Measurements from ENCODE around the gene GFPT1. TPM values are rescaled to one million over a fixed set of nuclear protein-coding genes. Genes with fewer than 3 reads are reported as not detected.
"Not testable (repeated sequence)": the region's sequence is repeated elsewhere in the genome, so short reads cannot be mapped to it uniquely, and the experiment has no call there.

The GFPT1 gene
- 52.2 TPM for total RNA-seq (ENCODE audit: insufficient read depth, low replicate concordance)

GRCh38 chr2:69386789-69387734 is at the start of gene GFPT1:
Gene GFPT1, minus strand, starts transcription at chr2:69387227. Its CDS starts 156 bp downstream, at chr2:69387071.
- peak; percentile 97 for DNase-seq (ENCODE audit: low spot score)

GRCh38 chr2:69436596-69436937 is 49.5 kb upstream of the GFPT1 start:
- no peak for DNase-seq (ENCODE audit: low spot score)

- no peak for DNase-seq (ENCODE audit: low spot score)
Observed at GRCh38 chr2:69434753-69435152, 47.7 kb upstream of the GFPT1 start.

GRCh38 chr2:69429491-69430183 is 42.6 kb upstream of the GFPT1 start:
- DNase-seq (ENCODE audit: low spot score), result no peak

- no peak for DNase-seq (ENCODE audit: low spot score)
Observed at GRCh38 chr2:69428981-69429380, 42.0 kb upstream of the GFPT1 start.

- no peak for DNase-seq (ENCODE audit: low spot score)
Observed at GRCh38 chr2:69424419-69424818, 37.4 kb upstream of the GFPT1 start.

GRCh38 chr2:69422198-69422597 is 35.2 kb upstream of the GFPT1 start:
- DNase-seq (ENCODE audit: low spot score), result no peak

GRCh38 chr2:69419111-69419510 is 32.1 kb upstream of the GFPT1 start:
- DNase-seq (ENCODE audit: low spot score), result not testable (repeated sequence)

GRCh38 chr2:69416147-69416546 is 29.1 kb upstream of the GFPT1 start:
- DNase-seq (ENCODE audit: low spot score), result no peak

GRCh38 chr2:69411120-69411519 is 24.1 kb upstream of the GFPT1 start:
- DNase-seq (ENCODE audit: low spot score), result no peak

- no peak for DNase-seq (ENCODE audit: low spot score)
Observed at GRCh38 chr2:69405306-69405705, 18.3 kb upstream of the GFPT1 start.

GRCh38 chr2:69400121-69400520 is 13.1 kb upstream of the GFPT1 start:
- DNase-seq (ENCODE audit: low spot score), result no peak

GRCh38 chr2:69397234-69397633 is 10.2 kb upstream of the GFPT1 start:
- no peak for DNase-seq (ENCODE audit: low spot score)

- no peak for DNase-seq (ENCODE audit: low spot score)
Observed at GRCh38 chr2:69395866-69396265, 8.8 kb upstream of the GFPT1 start.

- no peak for DNase-seq (ENCODE audit: low spot score)
Observed at GRCh38 chr2:69393963-69394362, 6.9 kb upstream of the GFPT1 start.

- no peak for DNase-seq (ENCODE audit: low spot score)
Observed at GRCh38 chr2:69390471-69390870, 3.4 kb upstream of the GFPT1 start.

- no peak for DNase-seq (ENCODE audit: low spot score)
Observed at GRCh38 chr2:69390001-69390400, 3.0 kb upstream of the GFPT1 start.

GRCh38 chr2:69389271-69389670 is 2.2 kb upstream of the GFPT1 start:
- DNase-seq (ENCODE audit: low spot score), result no peak

- DNase-seq (ENCODE audit: low spot score), result peak; percentile 43
Observed at GRCh38 chr2:69387770-69388481, 899 bp upstream of the GFPT1 start.

- no peak for DNase-seq (ENCODE audit: low spot score)
Observed at GRCh38 chr2:69386360-69386759, 667 bp downstream of the GFPT1 start.

GRCh38 chr2:69385443-69386151 is 1.4 kb downstream of the GFPT1 start:
- peak; percentile 15 for DNase-seq (ENCODE audit: low spot score)
